GM12892 (cell line): ENCODE results near the gene PMCH.

Experiments
- POLR2A ChIP-seq: IDR thresholded peaks from 2 replicates; pipeline ENCODE4 v1.6.1; 2011; ENCODE audit warnings: low read depth, low read length, control low read depth
- POLR2AphosphoS5 ChIP-seq: IDR thresholded peaks from 2 replicates; pipeline ENCODE4 v1.6.1; 2011; ENCODE audit warnings: low read depth, low read length, control low read depth

DNA sequence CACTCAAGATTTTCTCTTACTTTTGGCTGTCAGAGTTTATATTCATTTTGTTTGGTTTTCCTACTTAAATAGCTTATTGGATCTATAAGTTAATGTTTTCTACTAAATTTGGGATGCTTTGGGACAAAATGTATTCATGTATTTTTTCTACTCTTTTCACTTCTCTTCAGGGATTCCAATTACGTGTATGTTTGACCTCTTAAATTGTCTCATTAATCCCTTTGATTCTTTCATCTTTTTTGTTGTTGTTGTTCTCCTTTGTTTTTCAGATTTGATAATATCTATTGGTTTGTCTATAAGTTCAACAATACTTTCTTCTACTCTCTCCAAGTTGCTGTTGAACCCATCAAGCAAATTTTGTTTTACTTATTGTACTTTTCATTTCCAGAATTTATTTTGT, 34.2 kb downstream of the PMCH start:
- TF ChIP-seq POLR2A: no peak
- no peak for TF ChIP-seq POLR2AphosphoS5
